ENCODE measurements around the gene INAVA.

The INAVA gene

DNA sequence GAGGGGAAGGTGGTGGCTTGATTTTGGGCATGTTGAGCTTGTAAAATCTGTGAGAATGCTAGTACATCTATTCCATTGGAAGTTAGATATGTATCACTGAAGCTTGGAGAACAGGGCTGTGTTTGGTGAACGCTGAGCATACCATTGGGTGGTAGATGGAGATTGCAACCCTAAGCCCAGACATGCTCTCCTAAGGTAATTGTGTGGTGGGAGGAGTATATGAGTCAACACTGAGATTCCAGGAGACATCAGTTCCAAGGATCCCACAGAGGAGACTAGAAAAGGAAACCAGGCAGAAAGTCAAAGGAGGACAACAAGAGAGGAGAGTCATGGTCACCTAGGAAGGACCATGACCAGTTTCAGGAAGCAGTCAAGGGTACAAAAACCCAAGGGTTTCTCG is 68.4 kb downstream of the INAVA start:
- DNase-seq (ENCODE audit: low spot score), result peak; percentile 26

DNA sequence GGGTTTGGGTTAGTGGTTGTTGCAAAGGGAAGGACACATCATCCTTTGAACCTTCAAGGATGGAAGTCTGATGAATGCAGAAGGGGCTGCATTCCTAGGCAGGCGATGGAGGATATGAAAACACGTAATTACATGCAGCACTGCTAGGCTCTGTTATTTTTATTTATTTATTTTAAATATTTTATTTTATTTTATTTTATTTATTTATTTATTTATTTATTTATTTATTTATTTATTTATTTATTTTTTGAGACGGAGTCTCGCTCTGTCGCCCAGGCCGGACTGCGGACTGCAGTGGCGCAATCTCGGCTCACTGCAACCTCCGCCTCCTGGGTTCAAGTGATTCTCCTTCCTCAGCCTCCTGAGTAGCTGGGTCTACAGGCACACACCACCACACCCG is 69.2 kb downstream of the INAVA start:
- peak; percentile 13 for DNase-seq (ENCODE audit: low spot score)

Data from D341Med (cell line).